Epidermal melanocyte (primary cell): ENCODE data around the gene EHD1.
"Not testable (repeated sequence)": the region's sequence is repeated elsewhere in the genome, so short reads cannot be mapped to it uniquely, and the experiment has no call there.

Experiments
- DNase-seq: peaks from one replicate; pipeline ENCODE4 v3.0.0; 2011; ENCODE audit warnings: low spot score; ENCODE audit not compliant: insufficient read length

Gene EHD1

GRCh38 chr11:64859542-64860414 lies 18.6 kb downstream of the EHD1 start:
- no peak for DNase-seq

DNA sequence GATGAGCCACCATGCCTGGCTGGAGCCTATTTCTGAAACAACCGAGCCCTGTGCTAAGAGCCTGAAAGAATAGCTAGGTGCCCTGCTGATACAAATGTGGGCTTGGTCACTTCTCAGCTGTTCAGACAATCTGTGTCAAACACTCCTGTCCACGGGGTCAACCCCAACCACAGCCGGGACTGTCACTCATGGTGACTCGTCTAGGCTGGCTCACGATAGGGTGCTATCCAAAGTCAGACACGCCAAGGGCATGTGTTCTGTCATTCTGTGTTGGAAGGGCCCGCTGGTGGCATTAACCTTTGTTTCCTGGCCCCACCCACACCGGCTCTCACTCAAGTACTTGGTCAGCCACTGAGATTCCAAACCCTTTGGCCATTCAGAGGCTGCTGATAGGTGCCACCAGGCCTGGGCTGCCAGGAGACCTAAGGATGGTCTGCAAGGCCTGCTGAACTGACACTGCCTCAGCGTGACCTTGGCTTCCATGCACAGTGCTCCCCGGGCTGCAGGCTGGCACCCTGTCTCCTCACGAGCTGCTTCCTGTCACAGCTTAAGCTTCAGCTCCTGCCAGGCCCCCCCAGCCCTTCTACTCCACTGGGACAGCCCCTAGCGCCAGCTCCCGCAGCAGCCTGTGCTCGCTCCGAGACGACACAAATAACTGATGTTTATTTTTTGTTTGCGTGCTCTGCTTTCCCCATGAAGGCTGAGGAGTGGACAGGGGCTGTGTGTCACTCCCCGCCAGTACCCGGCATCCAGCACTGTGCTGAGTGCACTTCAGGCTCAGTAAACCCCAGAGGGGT lies 19.8 kb downstream of the EHD1 start:
- DNase-seq = no peak

DNA sequence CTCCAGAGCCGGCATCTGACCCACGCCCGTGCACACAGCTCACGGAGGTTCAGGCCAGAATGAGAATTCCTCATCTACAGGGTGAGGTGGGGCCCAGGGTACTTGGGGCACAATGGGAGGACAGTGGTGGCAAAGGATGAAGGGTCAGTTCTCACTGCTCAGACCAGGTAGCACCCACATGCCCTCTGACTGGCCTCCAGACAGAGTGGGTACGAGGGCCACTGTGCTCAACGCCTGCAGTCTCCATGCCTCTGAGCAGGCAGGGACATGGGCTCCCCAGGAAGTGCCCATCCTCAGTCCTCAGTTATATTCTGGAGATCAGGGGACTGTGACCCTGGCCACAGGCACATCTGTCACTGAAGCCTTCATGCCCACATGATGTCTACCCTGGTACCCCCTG lies 20.9 kb downstream of the EHD1 start:
- no peak for DNase-seq

DNA sequence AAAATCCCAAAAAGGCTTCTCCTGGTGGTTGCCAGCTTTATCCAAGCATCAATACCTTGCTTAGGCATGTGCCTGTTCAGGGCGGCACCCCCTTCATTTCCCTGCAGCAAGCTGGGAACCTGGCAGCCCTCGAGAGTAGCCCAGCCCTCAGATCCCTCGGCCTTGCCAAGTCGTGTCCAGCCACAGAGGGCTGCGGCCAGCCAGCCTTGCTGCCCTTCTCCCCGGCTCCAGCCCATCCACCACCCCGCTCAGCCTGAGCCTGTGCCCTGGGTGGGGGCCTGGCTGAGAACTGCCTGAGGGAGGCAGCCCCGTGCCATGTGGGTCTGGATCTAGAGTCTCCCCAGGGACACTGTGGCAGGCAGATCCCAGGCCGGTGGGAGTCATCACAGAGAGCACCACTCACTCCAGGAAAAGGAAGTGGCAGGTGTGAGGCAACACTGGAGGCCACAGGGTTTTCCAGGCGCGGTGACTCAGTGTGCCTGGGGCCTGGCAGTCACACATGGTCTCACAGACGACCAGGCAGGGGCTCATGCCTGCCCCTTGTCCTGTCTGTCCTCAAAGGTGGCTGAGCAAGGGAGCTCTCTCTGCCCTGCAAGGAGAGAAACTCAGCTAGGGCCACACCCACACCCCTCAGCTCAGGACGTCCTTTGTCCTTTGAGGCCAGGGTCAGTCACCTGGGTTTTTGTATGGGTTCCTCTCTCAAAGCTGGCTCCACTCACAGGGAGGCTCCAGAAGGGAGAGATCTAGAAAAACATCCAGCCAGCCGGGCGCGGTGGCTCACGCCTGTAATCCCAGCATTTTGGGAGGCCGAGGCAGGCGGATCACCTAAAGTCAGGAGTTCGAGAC lies 21.8 kb downstream of the EHD1 start:
- no peak for DNase-seq

DNA sequence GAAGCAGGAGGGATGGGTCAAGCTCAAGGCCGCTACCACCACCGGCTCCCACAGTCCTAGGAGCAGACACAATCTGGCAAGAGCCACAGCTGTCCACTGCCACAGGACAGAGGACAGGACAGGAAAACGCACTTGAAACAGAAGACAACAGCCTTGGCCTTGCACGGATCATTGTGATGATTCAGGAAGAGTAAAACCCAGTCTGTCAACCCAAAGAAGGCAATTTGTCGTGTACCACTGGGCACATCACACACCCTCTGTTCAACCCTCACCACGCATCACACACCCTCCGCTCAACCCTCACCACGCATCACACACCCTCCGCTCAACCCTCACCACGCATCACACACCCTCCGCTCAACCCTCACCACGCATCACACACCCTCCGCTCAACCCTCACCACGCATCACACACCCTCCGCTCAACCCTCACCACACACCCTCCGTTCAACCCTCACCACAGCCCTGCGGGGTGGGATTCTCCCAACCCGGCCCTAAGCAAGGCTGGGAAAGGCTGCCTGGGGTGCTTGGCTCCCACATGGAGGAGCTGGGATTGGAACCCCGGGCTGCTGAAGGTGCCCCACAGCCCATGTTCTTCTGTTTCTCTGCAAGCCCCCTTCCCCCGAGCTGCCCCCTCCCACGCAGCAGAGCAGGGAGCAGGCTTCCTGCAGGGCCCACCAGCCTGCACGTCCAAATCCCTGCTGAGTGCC lies 22.7 kb downstream of the EHD1 start:
- no peak for DNase-seq

DNA sequence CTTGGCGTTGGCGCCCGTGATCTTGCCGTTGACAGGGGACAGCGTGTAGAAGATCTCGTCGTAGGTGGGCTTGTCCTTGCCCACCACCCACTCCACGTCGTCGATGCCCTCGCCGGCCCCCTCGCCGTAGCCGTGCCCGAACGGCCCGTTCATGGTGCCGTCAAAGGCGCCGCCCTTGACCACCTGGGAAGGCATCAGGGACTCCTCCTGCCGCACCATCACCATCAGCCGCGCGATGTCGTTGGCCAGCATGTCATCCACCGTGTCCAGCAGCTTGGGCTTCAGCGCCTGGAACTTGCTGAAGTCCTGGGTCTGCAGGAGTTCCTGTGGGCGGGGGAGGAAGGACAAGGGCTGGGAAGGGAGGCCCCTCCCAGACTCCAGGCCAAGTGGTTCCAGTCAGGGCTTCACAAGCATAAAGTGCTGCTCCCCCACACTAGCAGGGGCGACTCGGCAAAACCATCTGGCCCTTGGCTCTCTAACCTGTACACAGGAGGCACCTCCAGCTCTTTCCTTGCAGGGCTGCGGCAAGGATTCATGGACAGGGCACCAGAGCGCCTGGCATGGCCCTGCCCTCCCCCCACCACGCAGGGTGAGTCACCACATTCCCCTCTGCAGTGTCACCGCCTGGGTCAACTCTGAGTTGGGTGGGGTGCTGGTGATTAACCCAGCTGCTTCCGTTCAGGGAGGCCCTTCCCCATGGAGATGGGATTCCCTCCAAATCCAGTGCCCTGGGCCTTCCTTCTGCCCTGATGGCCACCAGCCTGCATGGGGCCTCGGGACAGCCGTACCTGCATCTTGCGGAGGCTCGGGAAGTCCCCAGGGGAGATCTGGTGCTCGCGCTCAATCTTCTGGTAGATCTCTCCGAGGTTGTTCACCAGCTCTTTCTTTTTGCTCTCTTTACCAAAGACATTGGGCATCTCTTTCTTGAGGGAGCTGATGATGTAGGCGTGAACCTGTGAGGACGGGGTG lies 23.6 kb downstream of the EHD1 start:
- peak; percentile 87 for DNase-seq

DNA sequence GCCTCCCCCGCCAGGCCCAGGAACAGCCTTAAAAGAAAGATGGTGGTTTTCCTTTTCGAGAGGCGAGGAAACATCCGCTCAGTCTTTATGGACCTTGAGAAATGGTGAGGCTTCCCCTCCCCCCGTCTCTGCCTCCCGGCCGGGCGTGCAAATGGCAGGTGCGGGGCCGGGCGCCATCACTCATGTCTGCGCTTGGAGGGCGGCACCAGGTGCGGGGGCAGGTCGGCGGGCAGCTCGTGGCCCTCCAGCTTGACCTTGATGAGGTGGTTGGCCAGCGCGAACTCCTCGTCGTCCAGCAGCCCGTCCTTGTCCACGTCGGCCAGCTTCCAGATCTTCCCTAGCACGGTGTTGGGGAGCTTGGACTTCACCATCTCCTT lies 24.3 kb downstream of the EHD1 start:
- no peak for DNase-seq

DNA sequence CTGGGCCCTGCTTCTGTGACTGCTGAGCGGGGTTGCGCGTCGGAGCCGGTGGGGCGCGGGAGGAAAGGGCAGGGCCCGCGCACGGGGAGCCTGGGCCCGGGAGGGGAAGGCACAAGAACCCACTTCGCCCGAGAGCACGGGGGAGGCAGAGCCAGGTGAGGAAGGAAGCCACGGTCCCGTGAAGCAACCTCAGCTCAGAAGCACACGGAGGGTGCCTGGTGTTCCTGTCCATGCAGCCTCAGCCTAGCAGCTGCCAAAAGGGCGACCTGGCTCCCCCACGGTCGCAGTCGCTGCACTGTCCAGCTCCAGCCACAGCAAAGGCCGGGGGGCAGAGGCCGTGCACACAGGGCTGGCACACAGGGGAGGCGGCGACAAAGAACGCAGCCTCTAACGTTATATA lies 24.7 kb downstream of the EHD1 start:
- DNase-seq = no peak

GRCh38 chr11:64852804-64853509 lies 25.5 kb downstream of the EHD1 start:
- DNase-seq = no peak

GRCh38 chr11:64851831-64852351 lies 26.5 kb downstream of the EHD1 start:
- DNase-seq = no peak

- DNase-seq = peak; percentile 61
Observed at GRCh38 chr11:64850979-64851567, 27.3 kb downstream of the EHD1 start.

DNA sequence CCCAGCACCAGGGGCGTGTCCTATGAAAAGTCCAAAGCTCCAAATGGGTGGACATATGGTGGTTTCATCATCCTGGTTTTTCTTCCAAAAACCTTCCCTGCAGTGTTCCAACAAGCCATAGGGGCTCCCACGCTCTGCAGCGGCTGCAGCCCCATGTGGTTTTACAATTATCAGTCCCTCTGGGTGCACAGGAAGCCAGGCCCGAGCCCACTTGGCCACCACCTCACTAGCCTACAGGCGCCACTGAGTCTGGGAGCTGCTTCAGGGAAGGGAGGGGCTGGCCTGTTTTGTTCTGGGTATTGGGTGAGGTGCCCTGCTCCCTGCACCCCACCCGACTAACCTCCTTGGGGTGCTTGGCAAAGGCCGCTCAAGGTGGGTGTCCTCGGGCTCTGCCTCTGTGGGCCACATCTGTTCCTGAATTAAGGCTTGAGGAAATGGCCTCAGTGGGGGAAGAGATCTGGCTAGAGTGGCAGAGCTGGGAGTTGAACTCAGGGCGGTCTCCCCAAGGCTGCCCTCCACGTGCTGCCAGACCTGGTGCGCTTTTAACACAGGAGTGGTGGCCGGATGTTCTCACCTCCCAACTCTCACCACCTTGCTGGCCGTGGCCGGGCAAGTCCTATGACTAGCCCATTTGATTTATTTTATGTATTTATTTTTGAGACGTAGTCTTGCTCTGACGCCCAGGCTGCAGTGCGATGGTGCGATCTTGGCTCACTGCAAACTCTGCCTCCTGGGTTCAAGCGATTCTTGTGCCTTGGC lies 28.6 kb downstream of the EHD1 start:
- DNase-seq = no peak

DNA sequence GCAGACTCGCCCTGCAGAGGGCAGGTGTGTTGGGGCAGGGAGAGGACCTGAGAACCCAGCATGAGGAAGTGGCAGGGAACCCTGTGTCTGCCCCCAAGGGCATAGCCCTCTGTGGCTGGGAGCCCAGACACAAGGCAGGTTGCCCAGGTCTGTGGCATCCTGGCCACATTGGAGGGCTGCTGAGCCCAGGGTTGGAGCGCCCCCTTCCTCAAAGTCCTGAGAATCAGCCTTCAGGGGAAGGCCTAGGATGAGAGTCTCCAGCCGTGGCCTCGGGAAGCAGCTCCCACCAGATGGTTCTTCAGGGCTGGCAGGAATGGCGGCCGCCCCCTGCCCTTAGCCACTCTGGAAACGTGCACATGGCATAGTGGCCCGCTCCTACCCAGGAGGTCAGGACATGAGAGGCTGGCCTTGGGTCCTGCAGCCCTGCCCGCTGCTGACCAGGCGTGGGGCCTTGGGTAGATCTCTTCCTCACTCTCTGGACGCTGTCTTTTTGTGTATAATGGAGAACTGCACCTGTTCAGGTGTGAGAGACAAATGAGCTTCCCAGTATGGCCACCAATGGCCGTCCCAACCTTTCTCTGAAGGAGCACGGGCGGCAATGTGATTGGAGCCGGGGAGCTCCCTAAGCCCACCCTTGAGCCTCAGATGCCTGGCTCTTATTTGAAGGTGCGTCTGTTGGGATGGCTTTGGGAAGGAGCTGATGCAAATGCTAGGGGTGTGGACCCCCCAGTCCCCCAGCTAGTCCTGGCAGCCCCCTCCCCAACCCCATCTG lies 29.4 kb downstream of the EHD1 start:
- DNase-seq = no peak

DNA sequence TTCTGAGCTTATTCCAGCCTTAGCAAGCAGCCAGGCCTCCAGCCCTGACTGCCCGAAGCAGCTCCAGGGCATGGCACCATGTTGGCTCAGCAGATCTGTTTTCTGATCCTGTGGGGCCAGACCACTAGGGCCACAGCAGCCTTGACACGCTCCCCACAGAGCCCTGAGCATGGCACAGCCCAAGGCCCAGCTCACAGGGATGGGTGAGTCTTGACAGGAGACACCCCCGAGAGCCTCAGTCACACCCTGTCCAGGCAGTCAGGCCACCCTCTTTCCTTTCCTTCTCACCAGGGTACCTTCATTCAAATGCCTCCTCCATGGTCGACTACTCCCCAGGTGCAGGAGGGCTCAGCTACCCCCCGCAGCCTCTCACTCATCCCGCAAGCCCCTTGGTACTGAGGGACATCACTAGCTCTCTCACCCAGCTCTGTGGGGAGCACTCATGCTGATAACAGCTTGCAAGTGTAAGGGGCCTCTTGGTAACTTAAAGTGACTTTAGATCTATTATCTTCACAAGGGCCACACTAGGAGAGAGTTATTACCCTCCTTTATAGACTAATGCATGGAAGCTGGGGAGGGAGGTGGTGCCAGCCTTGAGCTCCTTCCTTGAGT lies 30.1 kb downstream of the EHD1 start:
- no peak for DNase-seq

- DNase-seq = peak; percentile 100
Observed at GRCh38 chr11:64846998-64847666, 31.3 kb downstream of the EHD1 start.

GRCh38 chr11:64845776-64846129 lies 32.7 kb downstream of the EHD1 start:
- DNase-seq = not testable (repeated sequence)
